ENCODE results near the gene FBXO27.
"Not testable (repeated sequence)": the region's sequence is repeated elsewhere in the genome, so short reads cannot be mapped to it uniquely, and the experiment has no call there.

FBXO27 gene

DNA sequence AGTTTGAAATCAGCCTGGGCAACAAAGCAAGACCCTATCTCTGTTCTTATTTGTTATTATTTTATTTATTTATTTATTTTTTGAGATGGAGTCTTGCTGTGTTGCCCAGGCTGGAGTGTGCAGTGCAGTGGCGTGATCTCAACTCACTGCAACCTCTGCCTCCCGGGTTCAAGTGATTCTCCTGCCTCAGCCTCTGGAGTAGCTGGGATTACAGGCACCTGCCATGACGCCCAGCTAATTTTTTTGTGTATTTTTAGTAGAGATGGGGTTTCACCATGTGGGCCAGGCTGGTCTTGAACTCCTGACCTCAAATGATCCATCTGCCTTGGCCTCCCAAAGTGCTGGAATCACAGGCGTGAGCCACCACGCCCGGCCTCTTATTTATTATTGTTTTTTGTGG is 44.6 kb downstream of the FBXO27 start:
- DNase-seq (ENCODE audit: low read depth), result not testable (repeated sequence)

DNA sequence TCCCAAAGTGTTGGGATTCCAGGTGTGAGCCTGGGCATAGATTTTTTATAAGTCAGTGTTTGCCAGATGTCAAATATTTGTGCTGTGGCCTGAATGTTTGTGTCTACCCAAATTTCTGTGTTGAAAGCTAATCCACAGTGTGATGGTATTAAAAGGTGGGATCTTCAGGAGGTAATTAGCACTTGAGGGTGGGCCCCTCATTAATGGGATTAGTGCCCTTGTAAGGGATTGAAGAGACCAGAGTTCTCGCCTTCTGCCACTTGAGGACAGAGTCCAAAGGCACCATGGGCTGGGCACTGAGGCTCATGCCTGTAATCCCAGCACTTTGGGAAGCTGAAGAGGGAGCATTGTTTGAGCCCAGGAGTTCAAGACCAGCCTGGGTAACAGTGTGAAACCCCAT is 47.1 kb downstream of the FBXO27 start:
- DNase-seq (ENCODE audit: low read depth), result no peak

DNA sequence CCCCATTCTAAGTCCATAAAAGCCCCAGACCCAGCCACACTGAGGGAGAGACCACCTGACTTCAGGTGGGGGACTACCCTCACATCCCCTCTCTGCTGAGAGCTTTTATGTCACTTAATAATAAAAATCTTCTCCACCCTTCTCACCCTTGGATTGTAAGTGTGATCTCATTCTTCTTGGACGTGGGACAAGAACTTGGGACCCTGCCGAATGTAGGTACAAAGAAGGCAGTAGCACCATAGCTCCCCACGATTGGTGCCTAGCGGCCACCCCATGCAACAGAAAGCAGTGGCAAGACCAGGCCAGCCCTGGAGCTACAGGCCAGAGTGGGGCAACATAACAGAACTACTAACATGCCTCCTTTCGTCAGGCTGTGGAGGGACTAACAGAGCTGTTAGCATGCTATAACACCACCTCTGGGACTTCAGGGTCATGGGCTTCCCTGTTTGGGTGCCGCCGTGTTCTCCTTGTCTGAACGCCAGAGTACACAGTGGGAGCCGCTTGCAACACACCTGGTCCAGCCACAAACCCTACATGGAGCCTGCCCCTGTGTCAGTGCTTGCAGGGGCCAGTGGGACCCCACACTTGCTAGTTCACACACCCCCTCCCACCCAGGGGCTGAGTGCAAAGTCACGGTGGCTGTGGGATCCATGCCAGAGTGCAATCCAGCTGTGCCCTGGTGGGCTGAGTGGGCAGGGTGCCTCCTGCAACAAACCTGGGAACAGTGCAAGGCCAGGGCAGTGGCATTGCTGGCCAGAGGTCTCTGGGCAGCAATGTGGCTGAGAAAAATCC is 51.6 kb downstream of the FBXO27 start:
- no peak for DNase-seq (ENCODE audit: low read depth)

DNA sequence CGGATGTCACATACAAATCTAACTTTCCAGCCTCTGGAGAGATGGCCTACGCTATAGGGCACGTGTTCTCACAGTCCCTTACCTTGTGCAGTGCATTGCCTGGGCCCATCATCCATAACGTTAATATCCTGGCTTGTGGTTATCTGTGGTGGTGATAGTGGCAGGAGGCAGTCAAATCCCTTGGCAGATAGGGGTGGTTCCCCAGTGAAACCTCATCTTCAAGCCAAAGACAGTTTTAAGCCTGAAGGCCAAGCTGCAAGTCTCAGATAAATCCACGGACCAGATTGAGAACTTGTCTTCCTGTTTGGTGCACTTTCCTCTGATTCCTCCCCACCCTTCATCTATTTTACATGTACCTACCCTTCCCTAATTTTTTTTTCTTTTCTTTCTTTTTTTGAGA is 52.5 kb downstream of the FBXO27 start:
- DNase-seq (ENCODE audit: low read depth), result no peak

DNA sequence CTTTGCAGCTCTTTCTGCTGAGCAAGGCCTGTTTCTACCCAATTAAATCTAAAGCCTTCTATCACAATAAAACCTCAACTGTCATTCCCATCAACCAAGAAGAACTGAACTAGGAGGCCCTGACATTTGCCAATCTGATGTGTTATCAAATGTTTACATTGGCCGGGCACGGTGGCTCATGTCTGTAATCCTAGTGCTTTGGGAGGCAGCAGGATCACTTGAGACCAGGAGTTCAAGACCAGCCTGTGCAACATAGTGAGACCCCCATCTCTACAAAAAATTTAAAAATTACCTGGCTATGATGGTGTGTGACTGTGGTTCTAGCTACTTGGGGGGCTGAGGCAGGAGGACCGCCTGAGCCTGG is 54.0 kb downstream of the FBXO27 start:
- DNase-seq (ENCODE audit: low read depth), result no peak

DNA sequence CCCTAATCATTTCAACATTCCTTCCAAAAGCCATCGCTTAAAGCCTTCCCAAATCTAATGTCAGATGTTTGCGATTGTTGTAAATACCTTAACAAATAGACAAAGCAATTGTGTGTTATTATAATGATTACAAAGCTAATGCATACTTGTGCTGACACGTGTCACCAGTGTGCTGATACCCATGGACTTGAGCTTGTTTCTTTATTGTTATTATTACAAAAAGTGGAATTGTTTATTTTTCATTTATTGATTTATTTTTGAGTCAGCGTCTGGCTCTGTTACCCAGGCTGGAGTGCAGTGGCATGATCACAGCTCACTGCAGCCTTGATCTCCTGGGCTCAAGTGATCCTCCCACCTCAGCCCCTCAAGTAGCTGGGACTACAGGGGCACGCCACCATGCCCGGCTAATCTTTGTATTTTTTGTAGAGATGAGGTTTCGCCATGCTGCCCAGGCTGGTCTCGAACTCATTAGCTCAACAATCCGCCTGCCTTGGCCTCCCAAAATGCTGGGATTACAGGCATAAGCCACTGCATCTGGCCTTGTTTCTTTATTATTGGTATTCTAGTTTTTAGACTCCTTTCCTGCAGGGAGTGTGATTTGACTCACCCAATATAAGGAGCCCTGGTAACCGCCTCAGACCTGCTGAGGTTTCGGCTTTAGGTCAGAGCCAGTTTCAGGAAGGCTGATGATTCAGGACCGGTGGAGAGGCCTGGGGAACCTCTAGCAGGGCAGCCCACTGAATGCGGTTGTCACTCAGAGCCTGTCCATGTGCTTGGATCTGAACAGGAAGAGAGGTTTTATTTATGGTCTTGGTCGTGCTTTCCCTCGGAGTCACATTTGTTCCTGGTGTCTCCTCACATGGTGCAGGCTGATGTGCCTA is 54.7 kb downstream of the FBXO27 start:
- DNase-seq (ENCODE audit: low read depth), result no peak

DNA sequence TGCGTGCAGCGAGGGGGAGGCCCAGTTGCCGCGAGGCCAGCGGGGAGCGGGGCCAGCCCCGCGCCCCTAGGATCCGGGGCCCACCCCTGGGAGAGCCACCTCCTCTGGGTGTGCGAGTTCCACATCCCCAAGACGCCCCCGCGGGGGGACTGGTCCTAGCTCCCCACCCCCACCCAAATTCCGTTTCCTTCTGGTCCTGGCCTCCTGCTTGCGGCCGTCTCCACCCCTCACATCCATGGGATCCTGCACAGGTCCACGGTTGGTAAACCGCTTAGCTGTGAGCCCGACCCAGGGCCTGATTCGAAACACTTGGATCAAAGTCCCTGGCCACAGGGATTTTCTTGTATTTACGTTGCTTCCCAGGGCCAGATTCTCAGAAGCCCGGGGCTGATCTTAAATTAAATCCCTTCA is 56.5 kb downstream of the FBXO27 start:
- DNase-seq (ENCODE audit: low read depth), result no peak

DNA sequence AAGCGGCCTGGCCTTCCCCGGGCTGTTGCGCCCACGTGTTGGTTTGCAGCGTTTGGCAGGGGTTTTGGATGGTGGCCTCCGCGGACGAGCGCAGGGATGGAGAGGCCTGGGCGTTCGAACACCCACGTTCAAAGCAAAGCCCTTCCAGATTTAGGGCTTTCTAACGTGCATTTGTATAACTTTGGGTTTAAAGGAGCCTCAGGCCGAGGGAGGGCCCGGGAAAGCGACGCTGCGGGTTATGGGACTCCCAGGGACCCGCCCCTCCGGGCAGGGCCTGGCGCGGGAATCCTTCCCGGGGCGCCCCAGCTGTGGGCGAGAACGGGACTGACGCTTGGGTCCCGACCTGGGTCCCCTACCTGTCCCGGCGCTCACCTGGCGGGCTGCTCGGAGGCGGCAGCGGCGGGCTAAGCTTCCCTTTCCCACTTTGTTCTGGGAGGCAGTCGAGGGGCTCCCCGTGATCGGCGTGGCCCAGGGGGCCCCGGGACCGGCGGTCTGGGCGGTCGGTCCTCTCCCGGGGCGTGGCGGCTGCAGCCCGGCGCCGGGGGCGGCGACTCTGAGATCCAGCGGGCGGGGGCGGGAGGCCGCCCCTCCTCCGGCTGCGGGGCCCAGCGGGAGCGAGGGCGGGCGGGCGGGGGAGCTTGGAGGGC is 57.0 kb downstream of the FBXO27 start, which contains the start of gene FBXO17:
Gene FBXO17 (minus strand): TSS at position 529 of the 647 bp plus-strand sequence. CDS start 25,423 bp downstream, outside the sequence.
- no peak for DNase-seq (ENCODE audit: low read depth)

DNA sequence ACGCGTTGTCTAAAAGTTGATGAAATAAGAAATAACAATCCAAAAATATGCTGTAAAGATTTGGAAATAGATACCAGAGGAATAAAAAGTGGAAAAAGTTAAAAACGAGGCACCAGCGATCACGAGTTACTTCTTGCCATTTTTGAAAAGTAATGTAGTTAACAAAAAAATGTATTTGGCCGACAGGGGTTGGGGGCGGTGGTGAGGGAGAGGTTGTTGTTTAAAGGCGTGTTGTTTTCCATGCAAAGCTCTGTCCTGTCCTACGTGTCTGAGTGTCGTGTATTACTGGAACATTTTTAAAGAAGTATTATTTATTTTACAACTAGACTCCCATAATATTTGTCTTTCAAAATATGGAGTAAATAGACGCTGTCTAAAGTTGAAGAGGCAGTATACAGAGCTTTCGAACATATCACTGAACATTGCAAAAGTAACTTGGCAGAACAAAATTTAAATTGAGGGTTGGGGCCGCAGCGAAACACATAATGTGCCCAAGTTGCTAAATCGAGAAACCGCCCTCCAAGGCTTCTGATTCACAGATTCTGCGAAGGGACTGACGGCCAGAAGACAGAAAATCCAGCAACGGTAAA is 57.6 kb downstream of the FBXO27 start:
- no peak for DNase-seq (ENCODE audit: low read depth)
